Glutamatergic neuron (in vitro differentiated cells): ENCODE measurements around the gene DIAPH1. TPM values are rescaled to one million over a fixed set of nuclear protein-coding genes. Genes with fewer than 3 reads are reported as not detected.

Source experiments
- DNase-seq: peaks from one replicate; pipeline ENCODE4 v3.0.0; 2022
- H3K27ac Mint-ChIP-seq: one replicate; pipeline ENCODE4 v1.8.0; 2020; ENCODE audit warnings: mild to moderate bottlenecking, mixed read lengths, inconsistent platforms; ENCODE audit not compliant: unreplicated experiment
- H3K27me3 Mint-ChIP-seq: one replicate; pipeline ENCODE4 v1.8.0; 2020; ENCODE audit warnings: mild to moderate bottlenecking, moderate library complexity, mixed read lengths, inconsistent platforms; ENCODE audit not compliant: unreplicated experiment
- H3K36me3 Mint-ChIP-seq: one replicate; pipeline ENCODE4 v1.8.0; 2020; ENCODE audit warnings: mild to moderate bottlenecking, mixed read lengths, inconsistent platforms; ENCODE audit not compliant: unreplicated experiment
- H3K4me1 Mint-ChIP-seq: one replicate; pipeline ENCODE4 v1.8.0; 2020; ENCODE audit warnings: mild to moderate bottlenecking, low read depth, mixed read lengths, inconsistent platforms; ENCODE audit not compliant: unreplicated experiment
- H3K4me3 Mint-ChIP-seq: one replicate; pipeline ENCODE4 v1.8.0; 2020; ENCODE audit warnings: mild to moderate bottlenecking, mixed read lengths, inconsistent platforms; ENCODE audit not compliant: unreplicated experiment
- H3K9me3 Mint-ChIP-seq: one replicate; pipeline ENCODE4 v1.8.0; 2020; ENCODE audit warnings: mild to moderate bottlenecking, moderate library complexity, mixed read lengths, inconsistent platforms; ENCODE audit not compliant: unreplicated experiment
- CTCF ChIP-seq: fragments of 200-600 bp; sonication (generic); IDR thresholded peaks from one replicate; pipeline ENCODE4 v1.5.0; 2021; ENCODE audit not compliant: partially characterized antibody, unreplicated experiment
- total RNA-seq: library from RNA; stranded (reverse); fragmentation: NEBNext Ultra II Directional; extraction: Animal tissue kit (Norgen Biotek cat#: 25700); gene quantifications from one replicate; pipeline ENCODE4 v1.2.1, GENCODE V29; 2021; ENCODE audit not compliant: unreplicated experiment

DIAPH1 gene
- total RNA-seq, 1 donor from 2014 or later = 51.6 TPM

GRCh38 chr5:141585594-141585993 lies 33.2 kb downstream of the DIAPH1 start:
- H3K27ac Mint-ChIP-seq = no peak overlapping the region
- H3K36me3 Mint-ChIP-seq = no peaks in the 10 kb centered on the region
- no peaks in the 10 kb centered on the region for H3K4me1 Mint-ChIP-seq

GRCh38 chr5:141574122-141574510 lies 44.7 kb downstream of the DIAPH1 start:
- TF ChIP-seq CTCF = no peak
- Mint-ChIP-seq H3K4me1 (no peaks in the 10 kb centered on the region), H3K27me3 (no peaks in the 10 kb centered on the region), H3K27ac (no peak overlapping the region), H3K4me3 (no peak overlapping the region), H3K9me3 (no peaks in the 10 kb centered on the region), H3K36me3 (no peaks in the 10 kb centered on the region)
- no peak for DNase-seq

More at GRCh38 chr5:141585594-141585993, 33.2 kb downstream of the DIAPH1 start:
- H3K4me3 Mint-ChIP-seq = no peak overlapping the region
- DNase-seq = no peak
- no peak for TF ChIP-seq CTCF
- no peaks in the 10 kb centered on the region for H3K9me3 Mint-ChIP-seq
- no peaks in the 10 kb centered on the region for H3K27me3 Mint-ChIP-seq

- H3K9me3 Mint-ChIP-seq = no peaks in the 10 kb centered on the region
- no peaks in the 10 kb centered on the region for H3K36me3 Mint-ChIP-seq
- H3K27ac Mint-ChIP-seq = no peak overlapping the region
- no peak for TF ChIP-seq CTCF
- no peaks in the 10 kb centered on the region for H3K4me1 Mint-ChIP-seq
- H3K4me3 Mint-ChIP-seq = no peak overlapping the region
- H3K27me3 Mint-ChIP-seq = no peaks in the 10 kb centered on the region
- no peak for DNase-seq
These were observed 45.2 kb downstream of the DIAPH1 start for GRCh38 chr5:141573489-141574121.

GRCh38 chr5:141570655-141571054 lies 48.1 kb downstream of the DIAPH1 start:
- no peak overlapping the region for H3K27ac Mint-ChIP-seq
- no peak for DNase-seq
- H3K9me3 Mint-ChIP-seq = peaks cover 2% of the 10 kb centered on the region
- TF ChIP-seq CTCF = no peak
- H3K27me3 Mint-ChIP-seq = no peaks in the 10 kb centered on the region
- H3K4me1 Mint-ChIP-seq = no peaks in the 10 kb centered on the region
- H3K4me3 Mint-ChIP-seq = no peak overlapping the region
- H3K36me3 Mint-ChIP-seq = no peaks in the 10 kb centered on the region

GRCh38 chr5:141567513-141568117 lies 51.2 kb downstream of the DIAPH1 start:
- DNase-seq = no peak
- no peak overlapping the region for H3K27ac Mint-ChIP-seq

More at GRCh38 chr5:141567513-141568117, 51.2 kb downstream of the DIAPH1 start:
- Mint-ChIP-seq H3K9me3 (peaks cover 5% of the 10 kb centered on the region), H3K4me3 (no peak overlapping the region), H3K36me3 (peaks cover 8% of the 10 kb centered on the region), H3K4me1 (peaks cover 3% of the 10 kb centered on the region), H3K27me3 (no peaks in the 10 kb centered on the region)
- peak; percentile 99 for TF ChIP-seq CTCF
